ENCODE data around the gene CRYAB. TPM values are rescaled to one million over a fixed set of nuclear protein-coding genes. Genes with fewer than 3 reads are reported as not detected.
A peak's percentile ranks its signal among the peaks of the same experiment; 100 is the strongest.
"Not testable (repeated sequence)": the region's sequence is repeated elsewhere in the genome, so short reads cannot be mapped to it uniquely, and the experiment has no call there.

CRYAB gene
- polyA plus RNA-seq, 3 donors: 100 to 770 (median 580) TPM

- WGBS, 3 donors: 36 to 72% (median 52%) methylated on average over 24 of the region's 24 CpGs
- H3K27ac ChIP-seq (ENCODE audit: low read depth, low read length): peak overlapping the region; percentile 41
Measured at GRCh38 chr11:111913031-111913861, 1.7 kb upstream of the CRYAB start.

GRCh38 chr11:111912535-111912934, 965 bp upstream of the CRYAB start, which contains the start of gene HSPB2:
Gene HSPB2 (plus strand): TSS chr11:111912734. CDS start chr11:111912830, 96 bp downstream.
- WGBS, 3 donors: 8 to 45% (median 8%) methylated on average over 22 to 26 of the region's 26 CpGs
- peak within 1 kb of the TSS; percentile 41 for H3K27ac ChIP-seq (ENCODE audit: low read depth, low read length)

GRCh38 chr11:111910676-111911562, 651 bp downstream of the CRYAB start:
- 47 to 59% (median 56%) methylated on average over 9 of the region's 9 CpGs for WGBS, 3 donors

GRCh38 chr11:111909378-111909777, 2.2 kb downstream of the CRYAB start:
- H3K27ac ChIP-seq (ENCODE audit: low read depth, low read length): no peak overlapping the region
- 71 to 78% (median 78%) methylated on average over 5 of the region's 5 CpGs for WGBS, 3 donors

More at GRCh38 chr11:111910676-111911562, 651 bp downstream of the CRYAB start:
- no peak overlapping the region for H3K27ac ChIP-seq (ENCODE audit: low read depth, low read length)

- WGBS, 3 donors: 76 to 82% (median 78%) methylated on average over 5 of the region's 5 CpGs
- no peak overlapping the region for H3K27ac ChIP-seq (ENCODE audit: low read depth, low read length)
Measured at GRCh38 chr11:111908639-111909305, 2.8 kb downstream of the CRYAB start.

GRCh38 chr11:111906680-111907079, 4.9 kb downstream of the CRYAB start:
- WGBS, 3 donors: 81 to 93% (median 84%) methylated on average over 1 of the region's 1 CpG
- H3K27ac ChIP-seq (ENCODE audit: low read depth, low read length): no peak overlapping the region

GRCh38 chr11:111905411-111905810, 6.2 kb downstream of the CRYAB start:
- H3K27ac ChIP-seq (ENCODE audit: low read depth, low read length): no peak overlapping the region
- WGBS, 3 donors: 26 to 52% (median 32%) methylated on average over 2 of the region's 2 CpGs

GRCh38 chr11:111886844-111887243, 24.7 kb downstream of the CRYAB start:
- H3K27ac ChIP-seq (ENCODE audit: low read depth, low read length): no peak overlapping the region
- 76 to 80% (median 79%) methylated on average over 2 of the region's 2 CpGs for whole genome bisulfite sequencing, 3 donors

- H3K27ac ChIP-seq (ENCODE audit: low read depth, low read length): no peak overlapping the region
- 79 to 92% (median 89%) methylated on average over 4 of the region's 4 CpGs for WGBS, 3 donors
Measured at GRCh38 chr11:111886032-111886431, 25.5 kb downstream of the CRYAB start.

- WGBS, 3 donors: 72 to 98% (median 74%) methylated on average over 4 of the region's 4 CpGs
- not testable (repeated sequence) for H3K27ac ChIP-seq (ENCODE audit: low read depth, low read length)
Measured at GRCh38 chr11:111885053-111885452, 26.5 kb downstream of the CRYAB start.

- H3K27ac ChIP-seq (ENCODE audit: low read depth, low read length): no peak overlapping the region
- WGBS, 3 donors: 86 to 93% (median 92%) methylated on average over 5 of the region's 5 CpGs
Measured at GRCh38 chr11:111882202-111882601, 29.4 kb downstream of the CRYAB start.

- H3K27ac ChIP-seq (ENCODE audit: low read depth, low read length): no peak overlapping the region
- WGBS, 3 donors: 30 to 51% (median 41%) methylated on average over 6 of the region's 6 CpGs
Measured at GRCh38 chr11:111879637-111879960, 32.0 kb downstream of the CRYAB start.

- peak within 1 kb of the TSS; percentile 68 for H3K27ac ChIP-seq (ENCODE audit: low read depth, low read length)
- 0% methylated on average over 51 to 55 of the region's 55 CpGs for WGBS, 3 donors
Measured at GRCh38 chr11:111878849-111879636, 32.5 kb downstream of the CRYAB start, which contains the start of the genes CFAP68 and FDXACB1. Gene CFAP68 (plus strand): TSS chr11:111879541. CDS start chr11:111879561, 20 bp downstream. Gene FDXACB1 (minus strand): TSS chr11:111879165. CDS start chr11:111879132, 33 bp downstream.

GRCh38 chr11:111878385-111878848, 33.2 kb downstream of the CRYAB start:
- H3K27ac ChIP-seq (ENCODE audit: low read depth, low read length): peak overlapping the region; percentile 28
- WGBS, 3 donors: 0% methylated on average over 13 of the region's 13 CpGs

- WGBS, 3 donors: 45 to 60% (median 57%) methylated on average over 5 of the region's 5 CpGs
- H3K27ac ChIP-seq (ENCODE audit: low read depth, low read length): no peak overlapping the region
Measured at GRCh38 chr11:111871693-111872161, 39.8 kb downstream of the CRYAB start.

- H3K27ac ChIP-seq (ENCODE audit: low read depth, low read length): no peak within 1 kb of the TSS
- WGBS, 3 donors: 0 to 1% (median 0%) methylated on average over 50 to 51 of the region's 51 CpGs
Measured at GRCh38 chr11:111870886-111871692, 40.5 kb downstream of the CRYAB start, which contains the start of gene ALG9. Gene ALG9 (minus strand): TSS chr11:111871581. CDS start chr11:111871482, 99 bp downstream.

GRCh38 chr11:111870522-111870885, 41.1 kb downstream of the CRYAB start:
- H3K27ac ChIP-seq (ENCODE audit: low read depth, low read length): no peak overlapping the region

Data from adipose tissue (tissue), 3 donors.